SJCRH30 (cell line): ENCODE measurements around the gene GMCL2. TPM values are rescaled to one million over a fixed set of nuclear protein-coding genes. Genes with fewer than 3 reads are reported as not detected.
A peak's percentile ranks its signal among the peaks of the same experiment; 100 is the strongest.

Source experiments
- DNase-seq, 2 experiments: peaks; one replicate each; pipeline ENCODE4 v3.0.0-alpha.2; 2015 to 2020
- H3K27ac ChIP-seq: fragments of 250-450 bp; sonication (Bioruptor Pico); 2 replicates; pipeline ENCODE4 v1.5.1; 2020; ENCODE audit warnings: mild to moderate bottlenecking, moderate library complexity
- H3K27me3 ChIP-seq: fragments of 250-450 bp; sonication (Bioruptor Pico); 2 replicates; pipeline ENCODE4 v1.5.1; 2020; ENCODE audit warnings: mild to moderate bottlenecking, moderate library complexity
- H3K36me3 ChIP-seq: fragments of 250-450 bp; sonication (Bioruptor Pico); 2 replicates; pipeline ENCODE4 v1.5.1; 2020; ENCODE audit warnings: mild to moderate bottlenecking, moderate library complexity
- H3K4me1 ChIP-seq: fragments of 250-450 bp; sonication (Bioruptor Pico); 2 replicates; pipeline ENCODE4 v1.5.1; 2020; ENCODE audit warnings: mild to moderate bottlenecking, moderate library complexity
- H3K4me3 ChIP-seq: fragments of 250-450 bp; sonication (Bioruptor Pico); 2 replicates; pipeline ENCODE4 v1.5.1; 2020; ENCODE audit warnings: mild to moderate bottlenecking, moderate library complexity
- H3K9me3 ChIP-seq: fragments of 250-450 bp; sonication (Bioruptor Pico); replicated peaks from 2 replicates; pipeline ENCODE4 v1.5.1; 2020; ENCODE audit warnings: mild to moderate bottlenecking, moderate library complexity
- total RNA-seq: library from RNA; depleted of rRNA; stranded (reverse); fragments of >200 nt; shearing (Covaris generic); gene quantifications from 2 replicates; pipeline ENCODE4 v1.2.3, GENCODE V29; 2014

Gene GMCL2
- total RNA-seq, 1 experiment from 2014 or later: not detected

GRCh38 chr5:178162481-178162880 lies 24.7 kb downstream of the GMCL2 start:
- Histone ChIP-seq H3K4me3 (no peak overlapping the region), H3K9me3 (no peaks in the 10 kb centered on the region), H3K27ac (no peak overlapping the region), H3K36me3 (no peaks in the 10 kb centered on the region), H3K4me1 (peaks cover 4% of the 10 kb centered on the region; the same call in 1 of the 2 replicates), H3K27me3 (peaks cover 10% of the 10 kb centered on the region; the same call in 1 of the 2 replicates)
- DNase-seq: no peak

GRCh38 chr5:178160176-178160575 lies 27.0 kb downstream of the GMCL2 start:
- peaks cover 9% of the 10 kb centered on the region; the same call in 1 of the 2 replicates for H3K27me3 ChIP-seq
- no peaks in the 10 kb centered on the region for H3K36me3 ChIP-seq
- peaks cover 4% of the 10 kb centered on the region; the same call in 1 of the 2 replicates for H3K4me1 ChIP-seq
- DNase-seq: peak; percentile 44 to 64
- H3K4me3 ChIP-seq: no peak overlapping the region
- no peak overlapping the region for H3K27ac ChIP-seq
- no peaks in the 10 kb centered on the region for H3K9me3 ChIP-seq

DNA sequence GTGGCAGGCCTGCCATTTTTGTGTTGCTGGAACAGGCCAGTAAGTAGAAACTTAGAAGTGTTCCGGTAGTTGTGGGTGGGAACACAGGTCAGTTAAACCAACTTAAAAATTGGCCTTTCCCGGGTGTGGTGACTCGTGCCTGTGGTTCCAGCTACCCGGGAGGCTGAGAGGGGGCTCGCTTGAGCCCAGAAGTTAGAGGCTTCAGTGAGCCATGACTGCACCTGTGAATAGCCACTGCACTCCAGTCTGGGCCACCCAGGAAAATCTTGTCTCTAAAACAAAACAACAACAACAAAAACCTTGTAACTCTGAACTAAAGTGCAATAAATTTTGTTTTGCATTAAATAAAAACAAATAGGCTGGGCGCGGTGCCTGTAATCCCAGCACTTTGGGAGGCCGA lies 32.1 kb downstream of the GMCL2 start:
- DNase-seq: no peak

GRCh38 chr5:178153530-178154340 lies 33.4 kb downstream of the GMCL2 start, which contains the start of gene NHP2:
Gene NHP2, minus strand, starts transcription at chr5:178153885. Its CDS starts 68 bp downstream, at chr5:178153817.
- H3K27me3 ChIP-seq: no peaks in the 10 kb centered on the region
- peak within 1 kb of the TSS; percentile 77 for H3K4me3 ChIP-seq
- H3K4me1 ChIP-seq: no peaks in the 10 kb centered on the region
- H3K27ac ChIP-seq: peak within 1 kb of the TSS; percentile 43
- H3K9me3 ChIP-seq: no peaks in the 10 kb centered on the region
- peaks cover 32% of the 10 kb centered on the region for H3K36me3 ChIP-seq
- peak; percentile 98 to 99 for DNase-seq

More for the DNA sequence above, 32.1 kb downstream of the GMCL2 start:
- Histone ChIP-seq H3K4me3 (no peak overlapping the region), H3K4me1 (peaks cover 2% of the 10 kb centered on the region; the same call in 1 of the 2 replicates), H3K36me3 (peaks cover 20% of the 10 kb centered on the region), H3K9me3 (no peaks in the 10 kb centered on the region), H3K27ac (no peak overlapping the region), H3K27me3 (no peaks in the 10 kb centered on the region)

GRCh38 chr5:178152491-178153444 lies 34.4 kb downstream of the GMCL2 start:
- H3K27me3 ChIP-seq: no peaks in the 10 kb centered on the region
- H3K4me3 ChIP-seq: peak overlapping the region; percentile 77
- H3K4me1 ChIP-seq: no peaks in the 10 kb centered on the region
- peak overlapping the region; percentile 43 for H3K27ac ChIP-seq
- DNase-seq: no peak
- peaks cover 42% of the 10 kb centered on the region for H3K36me3 ChIP-seq
- no peaks in the 10 kb centered on the region for H3K9me3 ChIP-seq

- Histone ChIP-seq H3K27ac (no peak overlapping the region), H3K36me3 (peaks cover 54% of the 10 kb centered on the region), H3K27me3 (no peaks in the 10 kb centered on the region), H3K4me1 (peaks cover under 1% of the 10 kb centered on the region; the same call in 1 of the 2 replicates), H3K4me3 (no peak overlapping the region), H3K9me3 (no peaks in the 10 kb centered on the region)
- no peak for DNase-seq
Observed at GRCh38 chr5:178150977-178151734, 36.0 kb downstream of the GMCL2 start.

DNA sequence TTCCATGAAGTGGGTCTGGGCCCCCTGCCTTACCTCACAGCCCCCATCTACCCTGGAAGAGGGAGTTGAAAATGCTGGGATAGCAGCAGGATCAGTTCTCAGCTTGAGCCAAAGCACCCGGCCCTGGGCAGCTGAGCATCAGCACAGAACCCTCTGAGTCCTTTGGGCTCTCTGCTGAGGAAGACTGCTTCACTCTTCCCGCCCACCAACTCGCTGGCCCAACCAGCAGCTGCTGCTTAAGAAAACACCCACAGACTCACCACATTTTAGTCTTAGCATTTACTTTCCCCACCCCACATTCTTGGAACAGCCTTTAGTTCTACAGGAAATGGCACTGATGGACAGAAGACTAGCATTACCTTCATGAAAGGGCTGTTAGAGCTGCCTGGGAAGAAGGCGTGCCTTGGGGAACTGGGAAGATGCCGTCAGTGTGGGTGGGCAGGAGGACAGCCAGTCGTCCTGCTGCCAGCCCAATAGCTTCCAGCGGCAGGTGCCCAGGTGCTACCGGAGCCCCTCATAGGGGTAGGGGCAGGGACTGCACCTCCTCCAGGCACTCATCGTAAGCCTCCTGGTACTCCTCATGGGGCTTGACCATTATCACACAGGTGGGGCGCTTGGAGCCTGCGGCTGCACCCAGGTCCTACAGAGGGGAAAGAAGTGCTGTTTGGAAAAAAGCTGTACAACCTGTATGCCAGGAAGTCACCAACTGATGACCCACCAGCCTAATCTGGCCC lies 37.8 kb downstream of the GMCL2 start:
- H3K27ac ChIP-seq: no peak overlapping the region
- H3K4me3 ChIP-seq: no peak overlapping the region
- no peaks in the 10 kb centered on the region for H3K27me3 ChIP-seq
- peaks cover 64% of the 10 kb centered on the region for H3K36me3 ChIP-seq
- DNase-seq: no peak
- H3K4me1 ChIP-seq: peaks cover 12% of the 10 kb centered on the region
- H3K9me3 ChIP-seq: no peaks in the 10 kb centered on the region

DNA sequence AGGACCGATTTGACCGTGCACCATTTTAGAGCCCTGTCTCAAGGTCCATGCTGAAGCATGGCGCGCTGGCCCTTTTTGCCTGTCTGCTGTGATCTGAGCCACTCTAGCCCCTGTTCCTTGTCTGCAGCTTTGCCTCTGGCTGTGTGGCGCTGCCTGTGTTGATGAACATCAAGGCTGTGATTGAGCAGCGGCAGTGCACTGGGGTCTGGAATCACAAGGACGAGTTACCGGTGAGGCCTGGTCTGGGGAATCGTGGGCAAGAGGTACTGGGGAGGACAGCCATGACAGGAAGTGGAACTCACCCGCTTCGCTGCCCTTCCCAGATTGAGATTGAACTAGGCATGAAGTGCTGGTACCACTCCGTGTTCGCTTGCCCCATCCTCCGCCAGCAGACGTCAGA lies 39.8 kb downstream of the GMCL2 start:
- peaks cover 65% of the 10 kb centered on the region for H3K36me3 ChIP-seq
- H3K4me1 ChIP-seq: peaks cover 25% of the 10 kb centered on the region
- H3K9me3 ChIP-seq: no peaks in the 10 kb centered on the region
- H3K27me3 ChIP-seq: no peaks in the 10 kb centered on the region
- no peak overlapping the region for H3K4me3 ChIP-seq
- no peak for DNase-seq
- no peak overlapping the region for H3K27ac ChIP-seq

GRCh38 chr5:178145965-178146820 lies 41.0 kb downstream of the GMCL2 start:
- DNase-seq: peak; percentile 66 to 70
- Histone ChIP-seq H3K4me1 (peaks cover 25% of the 10 kb centered on the region), H3K4me3 (no peak overlapping the region), H3K27me3 (no peaks in the 10 kb centered on the region), H3K27ac (no peak overlapping the region), H3K9me3 (no peaks in the 10 kb centered on the region), H3K36me3 (peaks cover 65% of the 10 kb centered on the region)

GRCh38 chr5:178143901-178144300 lies 43.3 kb downstream of the GMCL2 start:
- no peak overlapping the region for H3K4me3 ChIP-seq
- peaks cover 25% of the 10 kb centered on the region for H3K4me1 ChIP-seq
- peak; percentile 95 to 96 for DNase-seq
- H3K9me3 ChIP-seq: no peaks in the 10 kb centered on the region
- H3K36me3 ChIP-seq: peaks cover 50% of the 10 kb centered on the region
- no peaks in the 10 kb centered on the region for H3K27me3 ChIP-seq
- H3K27ac ChIP-seq: peak overlapping the region; percentile 71

GRCh38 chr5:178143246-178143645 lies 43.9 kb downstream of the GMCL2 start:
- no peaks in the 10 kb centered on the region for H3K9me3 ChIP-seq
- peaks cover 25% of the 10 kb centered on the region for H3K4me1 ChIP-seq
- peak overlapping the region; percentile 71 for H3K27ac ChIP-seq
- peaks cover 47% of the 10 kb centered on the region for H3K36me3 ChIP-seq
- H3K4me3 ChIP-seq: no peak overlapping the region
- no peak for DNase-seq
- H3K27me3 ChIP-seq: no peaks in the 10 kb centered on the region

GRCh38 chr5:178142642-178143041 lies 44.5 kb downstream of the GMCL2 start:
- Histone ChIP-seq H3K4me1 (peaks cover 25% of the 10 kb centered on the region), H3K9me3 (no peaks in the 10 kb centered on the region), H3K36me3 (peaks cover 42% of the 10 kb centered on the region), H3K4me3 (no peak overlapping the region), H3K27me3 (no peaks in the 10 kb centered on the region), H3K27ac (no peak overlapping the region)
- no peak for DNase-seq

- Histone ChIP-seq H3K4me1 (peaks cover 25% of the 10 kb centered on the region), H3K36me3 (peaks cover 38% of the 10 kb centered on the region), H3K27me3 (no peaks in the 10 kb centered on the region), H3K4me3 (no peak overlapping the region), H3K27ac (no peak overlapping the region), H3K9me3 (no peaks in the 10 kb centered on the region)
- DNase-seq: no peak
Observed at GRCh38 chr5:178141550-178141949, 45.6 kb downstream of the GMCL2 start.
